Urinary bladder (tissue), 4 donors: ENCODE measurements around the gene PGAM2. TPM values are rescaled to one million over a fixed set of nuclear protein-coding genes. Genes with fewer than 3 reads are reported as not detected.
"Not testable (repeated sequence)": the region's sequence is repeated elsewhere in the genome, so short reads cannot be mapped to it uniquely, and the experiment has no call there.

ENCODE experiments used
- DNase-seq: peaks from one replicate; pipeline ENCODE4 v3.0.0-alpha.2; 2015; ENCODE audit errors: extremely low spot score
- H3K27ac ChIP-seq: one replicate; pipeline ENCODE4 v1.5.1; 2013; ENCODE audit warnings: low read depth, mild to moderate bottlenecking, moderate library complexity
- H3K36me3 ChIP-seq: one replicate; pipeline ENCODE4 v1.6.1; 2013; ENCODE audit warnings: mild to moderate bottlenecking, moderate library complexity; ENCODE audit not compliant: insufficient read depth
- H3K4me1 ChIP-seq: one replicate; pipeline ENCODE4 v1.6.1; 2013; ENCODE audit warnings: mild to moderate bottlenecking, moderate library complexity; ENCODE audit not compliant: insufficient read depth
- H3K4me3 ChIP-seq: one replicate; pipeline ENCODE4 v1.5.1; 2013; ENCODE audit warnings: low read depth, low read length
- WGBS: extraction: QIAGEN DNeasy Blood & Tissue Kit; methylation state at CpG from one replicate; pipeline ENCODE4 v1.1.7; 2013; 5-methylcytosine and 5-hydroxymethylcytosine counted together
- polyA plus RNA-seq: library from polyadenylated mRNA; stranded (reverse); fragments of 200-250 nt; gene quantifications from one replicate; pipeline ENCODE4 v1.2.3, GENCODE V29; 2013
- total RNA-seq: library from RNA; depleted of rRNA; stranded (reverse); fragments of >200 nt; gene quantifications from one replicate; pipeline ENCODE4 v1.2.3, GENCODE V29; 2014
- donor health status: healthy with polysubstance abuse.
- donor health status: healthy.

The PGAM2 gene
- total and polyA plus RNA-seq, 2 donors = 0.71 to 3.1 TPM

- Histone ChIP-seq H3K4me1 (no peaks in the 10 kb centered on the region), H3K36me3 (no peaks in the 10 kb centered on the region), H3K4me3 (no peak overlapping the region), H3K27ac (no peak overlapping the region)
- 92% methylated on average over 14 of the region's 14 CpGs for WGBS
- DNase-seq = no peak
These were observed 15.0 kb downstream of the PGAM2 start for GRCh38 chr7:44050121-44050914.

- no peak for DNase-seq
- Histone ChIP-seq H3K4me3 (no peak overlapping the region), H3K4me1 (no peaks in the 10 kb centered on the region), H3K27ac (no peak overlapping the region), H3K36me3 (no peaks in the 10 kb centered on the region)
- 90% methylated on average over 7 of the region's 7 CpGs for WGBS
These were observed 17.2 kb downstream of the PGAM2 start for GRCh38 chr7:44048031-44048795.

GRCh38 chr7:44046321-44047061, 18.9 kb downstream of the PGAM2 start:
- WGBS = 78% methylated on average over 8 of the region's 8 CpGs
- H3K27ac ChIP-seq = no peak overlapping the region
- no peaks in the 10 kb centered on the region for H3K36me3 ChIP-seq
- no peaks in the 10 kb centered on the region for H3K4me1 ChIP-seq
- DNase-seq = no peak
- no peak overlapping the region for H3K4me3 ChIP-seq

GRCh38 chr7:44045226-44046014, 19.9 kb downstream of the PGAM2 start:
- Histone ChIP-seq H3K27ac (peak overlapping the region; percentile 75), H3K36me3 (no peaks in the 10 kb centered on the region), H3K4me3 (peak overlapping the region; percentile 92), H3K4me1 (no peaks in the 10 kb centered on the region)
- no peak for DNase-seq
- WGBS = 21% methylated on average over 15 of the region's 15 CpGs

- no peaks in the 10 kb centered on the region for H3K4me1 ChIP-seq
- peak within 1 kb of the TSS; percentile 75 for H3K27ac ChIP-seq
- H3K4me3 ChIP-seq = peak within 1 kb of the TSS; percentile 92
- peak; percentile 58 for DNase-seq
- no peaks in the 10 kb centered on the region for H3K36me3 ChIP-seq
- under 1% methylated on average over 74 of the region's 74 CpGs for WGBS
These were observed 20.8 kb downstream of the PGAM2 start, which contains the start of gene DBNL for GRCh38 chr7:44044315-44045225. TSS of gene DBNL (plus strand) at chr7:44044702. CDS start at chr7:44044738, 36 bp downstream.

GRCh38 chr7:44043902-44044301, 21.5 kb downstream of the PGAM2 start:
- 13% methylated on average over 8 of the region's 8 CpGs for WGBS
- Histone ChIP-seq H3K27ac (peak overlapping the region; percentile 69), H3K4me1 (no peaks in the 10 kb centered on the region), H3K36me3 (no peaks in the 10 kb centered on the region), H3K4me3 (peak overlapping the region; percentile 92)
- DNase-seq = no peak

GRCh38 chr7:44042221-44042620, 23.1 kb downstream of the PGAM2 start:
- no peak overlapping the region for H3K4me3 ChIP-seq
- DNase-seq = no peak
- no peaks in the 10 kb centered on the region for H3K36me3 ChIP-seq
- H3K27ac ChIP-seq = no peak overlapping the region
- WGBS = 94% methylated on average over 2 of the region's 2 CpGs
- H3K4me1 ChIP-seq = no peaks in the 10 kb centered on the region

GRCh38 chr7:44040493-44040891, 24.9 kb downstream of the PGAM2 start:
- H3K27ac ChIP-seq, H3K36me3 ChIP-seq, DNase-seq, H3K4me1 ChIP-seq: not testable (repeated sequence)
- 2% methylated on average over 44 of the region's 46 CpGs for WGBS
- H3K4me3 ChIP-seq = peak overlapping the region; percentile 1

- not testable (repeated sequence) for DNase-seq, H3K36me3 ChIP-seq, H3K27ac ChIP-seq, H3K4me3 ChIP-seq, H3K4me1 ChIP-seq
- 16% methylated on average over 13 of the region's 40 CpGs for WGBS
These were observed 25.4 kb downstream of the PGAM2 start for GRCh38 chr7:44039800-44040492.

- H3K27ac ChIP-seq, H3K4me1 ChIP-seq, H3K36me3 ChIP-seq, H3K4me3 ChIP-seq: not testable (repeated sequence)
- peak; percentile 76 for DNase-seq
- WGBS = 8% methylated on average over 20 of the region's 26 CpGs
These were observed 26.3 kb downstream of the PGAM2 start for GRCh38 chr7:44038961-44039558.

GRCh38 chr7:44038553-44038952, 26.8 kb downstream of the PGAM2 start:
- H3K27ac ChIP-seq, H3K4me3 ChIP-seq, H3K4me1 ChIP-seq, H3K36me3 ChIP-seq, DNase-seq: not testable (repeated sequence)
- WGBS = 40% methylated on average over 6 of the region's 12 CpGs
